HepG2 (cell line): ENCODE results near the gene NIPAL1. TPM values are rescaled to one million over a fixed set of nuclear protein-coding genes. Genes with fewer than 3 reads are reported as not detected.

ENCODE experiments used
- CEBPG ChIP-seq: IDR thresholded peaks from 2 replicates; pipeline ENCODE4 v1.6.1; 2016
- GATA4 ChIP-seq: sonication (generic); IDR thresholded peaks from 2 replicates; pipeline ENCODE4 v1.6.1; 2016; ENCODE audit warnings: antibody characterized with exemption, low read depth, borderline replicate concordance
- SNAPC2 ChIP-seq: sonication (generic); formaldehyde crosslinking; IDR thresholded peaks from 2 replicates; pipeline ENCODE4 v1.8.1; 2022; ENCODE audit warnings: mild to moderate bottlenecking, missing genetic modification reagents
- TCF7L2 ChIP-seq: IDR thresholded peaks from 2 replicates; pipeline ENCODE4 v1.6.1; 2011; ENCODE audit warnings: mild to moderate bottlenecking, low read depth, low read length, moderate library complexity
- TP53 ChIP-seq: sonication (generic); formaldehyde crosslinking; conservative IDR thresholded peaks from 2 replicates; pipeline ENCODE4 v1.4.0; 2020; ENCODE audit warnings: missing genetic modification reagents
- ZBTB4 ChIP-seq: sonication (generic); formaldehyde crosslinking; IDR thresholded peaks from 2 replicates; pipeline ENCODE4 v1.4.0; 2020; ENCODE audit warnings: missing genetic modification reagents, mild to moderate bottlenecking, borderline replicate concordance
- ZNF142 ChIP-seq: sonication (generic); formaldehyde crosslinking; IDR thresholded peaks from 2 replicates; pipeline ENCODE4 v1.4.0; 2020; ENCODE audit warnings: missing genetic modification reagents
- ZNF225 ChIP-seq: sonication (generic); formaldehyde crosslinking; IDR thresholded peaks from 2 replicates; pipeline ENCODE4 v1.4.0; 2020; ENCODE audit warnings: mild to moderate bottlenecking, missing genetic modification reagents
- ZNF501 ChIP-seq: sonication (generic); formaldehyde crosslinking; IDR thresholded peaks from 2 replicates; pipeline ENCODE4 v1.5.1; 2020; ENCODE audit warnings: mild to moderate bottlenecking, moderate library complexity, missing genetic modification reagents
- ZNF670 ChIP-seq: sonication (generic); formaldehyde crosslinking; IDR thresholded peaks from 2 replicates; pipeline ENCODE4 v1.8.0; 2022; ENCODE audit warnings: mild to moderate bottlenecking, missing genetic modification reagents, borderline replicate concordance
- polyA plus RNA-seq, 8 experiments: library from polyadenylated mRNA; depleted of rRNA in 3 of 8; stranded (reverse) in 7 of 8; unstranded in 1 of 8; fragments of >200 nt; fragmentation: Illumina TruSeq in 4 of 8; extraction: Trizol in 4 of 8; gene quantifications; 2 replicates each; pipeline versions ENCODE4 v1.2.1 to v1.2.3, GENCODE V29; 2011 to 2016; ENCODE audit warnings: low read depth in 4 of 8, missing spikeins in 1 of 8, mixed read lengths in 1 of 8; ENCODE audit not compliant: insufficient read depth in 1 of 8
- total RNA-seq, 5 experiments: library from RNA; depleted of rRNA; stranded (reverse); fragments of >200 nt; fragmentation: Illumina TruSeq; extraction: Trizol; gene quantifications; 2 replicates each; pipeline ENCODE4 v1.2.3, GENCODE V29; 2016; ENCODE audit warnings: low read depth in 1 of 5
- TF ChIP-seq, protein P1 (sequence below): sonication (generic); formaldehyde crosslinking; IDR thresholded peaks from 2 replicates; pipeline ENCODE4; 2020; ENCODE audit warnings: missing genetic modification reagents, mild to moderate bottlenecking, borderline replicate concordance

NIPAL1 gene
- total and polyA plus RNA-seq, 2 of the 13 experiments (the other 11 are each of a cell fraction or from before 2014, with no cell fraction given) = 1.4 to 3.4 TPM

GRCh38 chr4:48016141-48017107 is at the start of gene NIPAL1, which contains the start of gene CNGA1 (continued):
- TF ChIP-seq, protein P1, sequence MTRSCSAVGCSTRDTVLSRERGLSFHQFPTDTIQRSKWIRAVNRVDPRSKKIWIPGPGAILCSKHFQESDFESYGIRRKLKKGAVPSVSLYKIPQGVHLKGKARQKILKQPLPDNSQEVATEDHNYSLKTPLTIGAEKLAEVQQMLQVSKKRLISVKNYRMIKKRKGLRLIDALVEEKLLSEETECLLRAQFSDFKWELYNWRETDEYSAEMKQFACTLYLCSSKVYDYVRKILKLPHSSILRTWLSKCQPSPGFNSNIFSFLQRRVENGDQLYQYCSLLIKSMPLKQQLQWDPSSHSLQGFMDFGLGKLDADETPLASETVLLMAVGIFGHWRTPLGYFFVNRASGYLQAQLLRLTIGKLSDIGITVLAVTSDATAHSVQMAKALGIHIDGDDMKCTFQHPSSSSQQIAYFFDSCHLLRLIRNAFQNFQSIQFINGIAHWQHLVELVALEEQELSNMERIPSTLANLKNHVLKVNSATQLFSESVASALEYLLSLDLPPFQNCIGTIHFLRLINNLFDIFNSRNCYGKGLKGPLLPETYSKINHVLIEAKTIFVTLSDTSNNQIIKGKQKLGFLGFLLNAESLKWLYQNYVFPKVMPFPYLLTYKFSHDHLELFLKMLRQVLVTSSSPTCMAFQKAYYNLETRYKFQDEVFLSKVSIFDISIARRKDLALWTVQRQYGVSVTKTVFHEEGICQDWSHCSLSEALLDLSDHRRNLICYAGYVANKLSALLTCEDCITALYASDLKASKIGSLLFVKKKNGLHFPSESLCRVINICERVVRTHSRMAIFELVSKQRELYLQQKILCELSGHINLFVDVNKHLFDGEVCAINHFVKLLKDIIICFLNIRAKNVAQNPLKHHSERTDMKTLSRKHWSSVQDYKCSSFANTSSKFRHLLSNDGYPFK (CRISPR knock-in tag) = peak; percentile 18; the same call in 1 of the 2 replicates
- TF ChIP-seq GATA4 (no peak), TCF7L2 (no peak), ZNF501 (CRISPR knock-in tag) (peak; percentile 89), ZNF225 (CRISPR knock-in tag) (no peak), ZNF142 (CRISPR knock-in tag) (no peak), ZBTB4 (CRISPR knock-in tag) (peak; percentile 23; the same call in 1 of the 2 replicates), SNAPC2 (peak; percentile 55; the same call in 1 of the 2 replicates), ZNF670 (no peak), CEBPG (no peak), TP53 (CRISPR knock-in tag) (no peak)
